ENCODE data around the gene ASTN2.

The ASTN2 gene

GRCh38 chr9:116656977-116657376 is 757.9 kb downstream of the ASTN2 start:
- ATAC-seq (replicated peaks; ENCODE audit: extremely low read depth, poor library complexity, severe bottlenecking) (no peak), DNase-seq (ENCODE audit: low spot score in 2 of 2) (no peak)
- no peak overlapping the region for H3K4me3 Mint-ChIP-seq
- H3K4me1 Mint-ChIP-seq, result no peaks in the 10 kb centered on the region
- no peaks in the 10 kb centered on the region for H3K9me3 Mint-ChIP-seq
- no peak overlapping the region for H3K27ac Mint-ChIP-seq (ENCODE audit: low read depth)
- no peaks in the 10 kb centered on the region for H3K27me3 Mint-ChIP-seq
- H3K36me3 Mint-ChIP-seq (ENCODE audit: insufficient read depth), result peaks cover 2% of the 10 kb centered on the region

- no peaks in the 10 kb centered on the region for H3K4me1 Mint-ChIP-seq
- H3K4me3 Mint-ChIP-seq, result no peak overlapping the region
- H3K27me3 Mint-ChIP-seq, result no peaks in the 10 kb centered on the region
- no peak overlapping the region for H3K27ac Mint-ChIP-seq (ENCODE audit: low read depth)
- no peaks in the 10 kb centered on the region for H3K9me3 Mint-ChIP-seq
- ATAC-seq (replicated peaks; ENCODE audit: extremely low read depth, poor library complexity, severe bottlenecking), result no peak
- DNase-seq (ENCODE audit: low spot score in 2 of 2), result no peak
- H3K36me3 Mint-ChIP-seq (ENCODE audit: insufficient read depth), result peaks cover 2% of the 10 kb centered on the region
Measured at GRCh38 chr9:116656501-116656971, 758.3 kb downstream of the ASTN2 start.

GRCh38 chr9:116654059-116654355 is 760.9 kb downstream of the ASTN2 start:
- Mint-ChIP-seq H3K36me3 (ENCODE audit: insufficient read depth) (peaks cover 2% of the 10 kb centered on the region), H3K9me3 (no peaks in the 10 kb centered on the region), H3K27me3 (no peaks in the 10 kb centered on the region), H3K4me3 (no peak overlapping the region), H3K27ac (ENCODE audit: low read depth) (no peak overlapping the region), H3K4me1 (no peaks in the 10 kb centered on the region)
- ATAC-seq (replicated peaks; ENCODE audit: extremely low read depth, poor library complexity, severe bottlenecking) (no peak), DNase-seq (ENCODE audit: low spot score in 2 of 2) (no peak)

- ATAC-seq (replicated peaks; ENCODE audit: extremely low read depth, poor library complexity, severe bottlenecking) (no peak), DNase-seq (ENCODE audit: low spot score in 2 of 2) (no peak)
- Mint-ChIP-seq H3K4me3 (no peak overlapping the region), H3K27me3 (no peaks in the 10 kb centered on the region), H3K4me1 (no peaks in the 10 kb centered on the region), H3K9me3 (no peaks in the 10 kb centered on the region), H3K36me3 (ENCODE audit: insufficient read depth) (peaks cover 2% of the 10 kb centered on the region), H3K27ac (ENCODE audit: low read depth) (no peak overlapping the region)
Measured at GRCh38 chr9:116653348-116654058, 761.4 kb downstream of the ASTN2 start.

GRCh38 chr9:116647515-116647809 is 767.4 kb downstream of the ASTN2 start:
- H3K36me3 Mint-ChIP-seq (ENCODE audit: insufficient read depth), result peaks cover 3% of the 10 kb centered on the region
- H3K9me3 Mint-ChIP-seq, result no peaks in the 10 kb centered on the region
- ATAC-seq (replicated peaks; ENCODE audit: extremely low read depth, poor library complexity, severe bottlenecking), result no peak
- H3K27me3 Mint-ChIP-seq, result no peaks in the 10 kb centered on the region
- H3K4me1 Mint-ChIP-seq, result no peaks in the 10 kb centered on the region
- H3K27ac Mint-ChIP-seq (ENCODE audit: low read depth), result no peak overlapping the region
- H3K4me3 Mint-ChIP-seq, result no peak overlapping the region
- DNase-seq (ENCODE audit: low spot score in 2 of 2), result no peak

GRCh38 chr9:116646661-116647514 is 768.0 kb downstream of the ASTN2 start:
- no peak overlapping the region for H3K4me3 Mint-ChIP-seq
- no peaks in the 10 kb centered on the region for H3K9me3 Mint-ChIP-seq
- no peaks in the 10 kb centered on the region for H3K27me3 Mint-ChIP-seq
- no peaks in the 10 kb centered on the region for H3K4me1 Mint-ChIP-seq
- no peak for ATAC-seq (replicated peaks; ENCODE audit: extremely low read depth, poor library complexity, severe bottlenecking)
- no peak overlapping the region for H3K27ac Mint-ChIP-seq (ENCODE audit: low read depth)
- H3K36me3 Mint-ChIP-seq (ENCODE audit: insufficient read depth), result peaks cover 3% of the 10 kb centered on the region
- no peak for DNase-seq (ENCODE audit: low spot score in 2 of 2)

GRCh38 chr9:116644091-116644688 is 770.7 kb downstream of the ASTN2 start:
- no peaks in the 10 kb centered on the region for H3K27me3 Mint-ChIP-seq

GRCh38 chr9:116643691-116644090 is 771.2 kb downstream of the ASTN2 start:
- DNase-seq (ENCODE audit: low spot score in 2 of 2) (no peak), ATAC-seq (replicated peaks; ENCODE audit: extremely low read depth, poor library complexity, severe bottlenecking) (no peak)
- H3K27ac Mint-ChIP-seq (ENCODE audit: low read depth), result no peak overlapping the region
- H3K4me1 Mint-ChIP-seq, result no peaks in the 10 kb centered on the region
- no peak overlapping the region for H3K4me3 Mint-ChIP-seq
- no peaks in the 10 kb centered on the region for H3K9me3 Mint-ChIP-seq
- no peaks in the 10 kb centered on the region for H3K27me3 Mint-ChIP-seq
- H3K36me3 Mint-ChIP-seq (ENCODE audit: insufficient read depth), result peaks cover 3% of the 10 kb centered on the region

More at GRCh38 chr9:116644091-116644688, 770.7 kb downstream of the ASTN2 start:
- Mint-ChIP-seq H3K27ac (ENCODE audit: low read depth) (no peak overlapping the region), H3K4me3 (no peak overlapping the region), H3K4me1 (no peaks in the 10 kb centered on the region), H3K9me3 (no peaks in the 10 kb centered on the region), H3K36me3 (ENCODE audit: insufficient read depth) (peaks cover 3% of the 10 kb centered on the region)
- no peak for ATAC-seq (replicated peaks; ENCODE audit: extremely low read depth, poor library complexity, severe bottlenecking)
- DNase-seq (ENCODE audit: low spot score in 2 of 2), result no peak

- Mint-ChIP-seq H3K4me1 (no peaks in the 10 kb centered on the region), H3K36me3 (ENCODE audit: insufficient read depth) (no peaks in the 10 kb centered on the region), H3K9me3 (no peaks in the 10 kb centered on the region), H3K27me3 (no peaks in the 10 kb centered on the region), H3K27ac (ENCODE audit: low read depth) (no peak overlapping the region), H3K4me3 (no peak overlapping the region)
- ATAC-seq (replicated peaks; ENCODE audit: extremely low read depth, poor library complexity, severe bottlenecking) (no peak), DNase-seq (ENCODE audit: low spot score in 2 of 2) (no peak)
Measured at GRCh38 chr9:116641292-116642059, 773.4 kb downstream of the ASTN2 start.

GRCh38 chr9:116639251-116639741 is 775.6 kb downstream of the ASTN2 start:
- Mint-ChIP-seq H3K27me3 (no peaks in the 10 kb centered on the region), H3K9me3 (no peaks in the 10 kb centered on the region), H3K4me1 (no peaks in the 10 kb centered on the region), H3K36me3 (ENCODE audit: insufficient read depth) (no peaks in the 10 kb centered on the region), H3K27ac (ENCODE audit: low read depth) (no peak overlapping the region), H3K4me3 (no peak overlapping the region)
- DNase-seq (ENCODE audit: low spot score in 2 of 2) (no peak), ATAC-seq (replicated peaks; ENCODE audit: extremely low read depth, poor library complexity, severe bottlenecking) (no peak)

- H3K27ac Mint-ChIP-seq (ENCODE audit: low read depth), result no peak overlapping the region
- H3K4me1 Mint-ChIP-seq, result no peaks in the 10 kb centered on the region
- ATAC-seq (replicated peaks; ENCODE audit: extremely low read depth, poor library complexity, severe bottlenecking) (no peak), DNase-seq (ENCODE audit: low spot score in 2 of 2) (no peak)
- H3K27me3 Mint-ChIP-seq, result no peaks in the 10 kb centered on the region
- no peak overlapping the region for H3K4me3 Mint-ChIP-seq
- no peaks in the 10 kb centered on the region for H3K9me3 Mint-ChIP-seq
- no peaks in the 10 kb centered on the region for H3K36me3 Mint-ChIP-seq (ENCODE audit: insufficient read depth)
Measured at GRCh38 chr9:116635908-116636307, 778.9 kb downstream of the ASTN2 start.

- ATAC-seq (replicated peaks; ENCODE audit: extremely low read depth, poor library complexity, severe bottlenecking) (no peak), DNase-seq (ENCODE audit: low spot score in 2 of 2) (no peak)
- no peaks in the 10 kb centered on the region for H3K4me1 Mint-ChIP-seq
- no peaks in the 10 kb centered on the region for H3K36me3 Mint-ChIP-seq (ENCODE audit: insufficient read depth)
- no peak overlapping the region for H3K4me3 Mint-ChIP-seq
- no peaks in the 10 kb centered on the region for H3K27me3 Mint-ChIP-seq
- H3K9me3 Mint-ChIP-seq, result no peaks in the 10 kb centered on the region
- H3K27ac Mint-ChIP-seq (ENCODE audit: low read depth), result no peak overlapping the region
Measured at GRCh38 chr9:116632990-116633838, 781.6 kb downstream of the ASTN2 start.

Measured in central memory CD8-positive, alpha-beta T cell (primary cell).